Renal cortex interstitium (tissue), 11 donors: ENCODE measurements around the gene NATD1. TPM values are rescaled to one million over a fixed set of nuclear protein-coding genes. Genes with fewer than 3 reads are reported as not detected.

Source experiments
- DNase-seq, 11 donors: peaks; one replicate each; pipeline ENCODE4 v3.0.0-alpha.2; 2013; ENCODE audit warnings: low read depth in 9 of 11, low spot score in 4 of 11; ENCODE audit errors: extremely low read depth in 1 of 11
- polyA plus RNA-seq, 3 donors: library from polyadenylated mRNA; unstranded; fragments of 120-200 nt; gene quantifications; one replicate each; pipeline ENCODE4 v1.2.1, GENCODE V29; 2013; ENCODE audit not compliant: insufficient read length in 3 of 3

The NATD1 gene
- polyA plus RNA-seq, 3 donors: 11.9 to 14.9 (median 13.1) TPM

DNA sequence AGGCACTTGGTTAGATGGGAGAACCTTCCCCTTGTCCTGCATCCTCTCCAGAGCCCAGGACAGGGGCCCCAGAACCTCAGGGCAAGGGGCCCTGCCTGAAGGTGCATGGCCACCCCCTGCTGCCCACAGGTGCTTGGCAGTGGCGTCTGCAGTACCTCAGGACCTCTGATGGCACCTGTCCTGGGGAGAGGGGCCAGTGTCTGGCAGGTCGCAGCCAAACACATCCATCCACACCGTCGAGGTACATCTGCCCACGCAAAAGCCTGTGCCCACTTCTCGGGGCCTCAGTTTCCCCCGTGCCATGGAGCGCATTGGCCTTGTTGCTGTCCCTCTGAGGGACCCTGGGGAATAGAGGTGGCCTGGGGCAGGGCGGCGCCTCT is 40.6 kb upstream of the NATD1 start:
- no peak for DNase-seq

DNA sequence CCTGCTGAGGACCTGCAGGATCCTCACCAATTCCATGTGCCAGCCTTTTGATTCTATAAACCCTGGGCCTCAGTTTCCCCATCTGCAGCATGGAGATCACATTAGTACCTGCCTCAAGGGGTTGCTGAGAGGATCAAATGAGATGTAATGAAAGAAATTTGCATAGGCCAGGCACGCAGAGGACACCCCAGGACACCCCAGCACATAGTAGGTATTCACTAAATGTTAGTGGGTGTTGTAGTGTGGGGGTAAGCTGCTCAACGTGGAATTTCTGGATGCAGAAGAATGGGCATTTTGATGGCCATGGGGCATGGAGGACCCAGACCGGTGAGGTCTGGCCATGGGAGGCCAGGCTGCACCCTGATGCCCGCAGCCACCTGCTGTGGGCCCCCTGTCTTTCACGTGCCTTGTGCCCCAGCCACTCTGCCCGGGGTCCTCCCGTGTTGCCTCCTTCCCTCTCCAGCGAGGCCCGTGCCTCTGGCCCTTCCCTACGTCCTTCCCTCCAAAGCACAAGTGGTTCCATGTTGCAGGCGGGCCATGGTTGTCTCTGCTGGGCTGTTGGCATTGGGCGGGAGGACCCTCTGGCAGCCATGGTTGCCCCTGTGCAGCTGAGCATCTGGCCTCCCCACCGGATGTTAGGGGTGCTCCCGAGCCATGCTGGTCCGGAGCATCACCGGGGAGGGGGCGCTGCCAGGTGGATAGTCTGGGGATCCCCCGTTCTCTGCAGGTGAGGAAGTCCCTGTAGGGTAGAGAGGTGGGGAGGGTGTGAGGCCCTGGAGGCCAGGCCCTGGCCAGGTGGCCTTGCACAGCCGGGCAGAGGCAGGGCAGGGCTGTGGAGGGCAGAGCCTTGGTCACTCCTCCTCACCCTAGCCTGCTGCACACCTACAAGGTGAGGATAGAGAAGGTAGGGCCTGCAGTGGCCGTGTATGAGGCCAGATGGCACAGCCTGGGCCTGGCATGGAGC is 39.9 kb upstream of the NATD1 start:
- no peak for DNase-seq

DNA sequence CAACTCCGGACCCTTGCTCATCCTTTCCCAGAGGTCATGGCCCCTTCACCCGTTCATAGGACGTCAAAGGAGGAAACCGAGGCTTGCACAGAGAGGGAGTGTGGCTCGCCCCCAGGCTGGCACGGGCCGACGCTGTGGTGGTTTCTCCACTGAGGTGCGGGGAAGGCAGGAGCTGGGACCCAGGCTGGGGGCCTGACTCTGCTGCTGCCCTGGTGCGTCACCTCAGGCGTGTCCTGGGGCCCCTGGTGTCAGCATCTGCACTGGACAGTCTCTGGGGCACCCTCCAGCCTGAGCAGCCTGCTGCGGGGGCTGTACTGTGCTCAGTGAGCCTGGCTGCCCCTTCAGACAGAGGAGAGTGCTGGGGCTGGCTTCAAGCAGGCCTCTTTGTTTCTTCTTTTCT is 38.7 kb upstream of the NATD1 start:
- DNase-seq: no peak

DNA sequence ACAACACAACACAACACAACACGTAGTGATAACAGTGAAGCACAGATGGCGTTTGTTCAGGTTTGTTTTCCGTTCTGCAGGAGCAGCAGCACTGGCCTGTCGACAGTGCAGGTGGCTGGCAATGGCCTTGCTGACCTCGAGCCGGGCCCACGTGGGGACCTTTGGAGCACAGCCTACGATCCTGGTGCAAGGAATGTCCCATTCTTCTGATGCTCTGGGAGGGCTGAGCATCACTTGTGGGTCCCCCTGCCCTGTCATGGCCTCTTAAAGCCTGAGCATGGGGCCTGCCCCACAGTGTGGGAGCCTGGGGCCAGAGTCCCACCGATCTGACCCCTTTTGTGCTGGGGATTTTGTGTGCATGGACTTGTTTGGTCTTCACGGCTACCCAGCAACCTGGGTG is 38.1 kb upstream of the NATD1 start:
- DNase-seq: no peak

DNA sequence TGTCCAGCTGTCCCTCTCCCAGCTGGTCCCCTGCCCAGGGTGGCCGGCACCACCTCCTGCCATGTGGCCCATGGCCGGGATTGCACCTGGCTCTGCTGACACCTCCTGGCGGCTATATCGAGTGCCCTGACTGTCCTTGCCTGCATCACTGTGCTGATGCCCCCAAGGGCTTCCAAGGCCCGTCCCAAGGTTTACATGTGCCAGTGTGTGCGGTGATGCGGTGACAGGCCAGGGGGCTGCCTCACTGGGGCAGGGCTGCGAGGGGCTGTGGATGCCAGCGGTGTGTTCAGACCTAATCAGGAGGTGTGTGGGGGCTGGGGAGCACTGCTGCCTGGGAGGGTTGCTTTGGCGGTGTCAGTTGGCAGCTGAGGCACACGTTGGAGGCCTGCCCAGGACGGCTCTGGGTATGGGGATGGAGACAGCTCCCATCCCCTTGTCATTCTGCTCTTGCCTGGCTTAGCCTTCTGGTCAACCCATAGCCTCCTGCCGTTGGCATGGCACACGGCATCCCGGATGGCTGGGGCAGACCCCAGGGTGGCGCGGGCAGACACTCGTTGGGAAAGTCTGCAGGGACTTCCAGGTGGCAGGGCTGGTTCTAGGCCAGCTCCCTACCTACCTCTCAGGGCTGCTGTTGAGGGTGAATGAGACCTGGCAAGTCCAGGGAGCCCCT is 36.8 kb upstream of the NATD1 start:
- DNase-seq: no peak

DNA sequence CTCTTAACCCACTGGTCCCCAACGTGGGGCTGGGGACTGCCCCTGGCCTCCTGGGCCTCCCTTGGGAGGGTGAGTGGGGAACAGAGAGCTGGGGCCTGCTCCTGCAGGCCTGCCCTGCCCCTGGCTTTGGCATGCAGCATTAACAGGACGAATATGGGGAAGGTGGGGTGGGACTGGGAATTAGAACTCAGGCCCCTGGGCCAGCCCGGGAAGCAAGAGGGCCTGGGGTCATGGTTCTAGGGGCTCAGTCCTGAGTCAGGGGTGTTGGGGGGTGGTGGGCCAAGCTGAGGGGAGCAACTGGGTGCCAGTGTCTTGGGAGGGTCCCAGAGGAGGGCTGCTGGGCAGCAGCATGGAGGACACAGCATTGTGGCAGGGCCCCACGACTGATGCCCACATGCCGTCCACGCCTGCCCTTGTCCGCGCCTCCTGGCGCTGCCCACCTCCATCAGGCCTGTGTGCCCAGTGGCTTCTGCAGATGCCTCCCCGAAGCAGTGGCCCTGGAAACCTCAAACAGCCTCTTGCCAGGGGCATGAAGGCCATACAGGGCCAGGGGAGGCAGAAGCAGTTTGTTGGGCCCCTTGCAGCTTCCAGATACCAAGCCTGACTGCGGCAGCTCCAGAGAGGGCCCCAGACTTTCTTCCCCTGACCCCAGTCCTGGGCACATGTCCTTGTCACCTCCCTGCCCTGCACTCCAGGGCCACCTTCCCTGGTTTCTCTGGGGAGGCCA is 36.1 kb upstream of the NATD1 start:
- DNase-seq: no peak

DNA sequence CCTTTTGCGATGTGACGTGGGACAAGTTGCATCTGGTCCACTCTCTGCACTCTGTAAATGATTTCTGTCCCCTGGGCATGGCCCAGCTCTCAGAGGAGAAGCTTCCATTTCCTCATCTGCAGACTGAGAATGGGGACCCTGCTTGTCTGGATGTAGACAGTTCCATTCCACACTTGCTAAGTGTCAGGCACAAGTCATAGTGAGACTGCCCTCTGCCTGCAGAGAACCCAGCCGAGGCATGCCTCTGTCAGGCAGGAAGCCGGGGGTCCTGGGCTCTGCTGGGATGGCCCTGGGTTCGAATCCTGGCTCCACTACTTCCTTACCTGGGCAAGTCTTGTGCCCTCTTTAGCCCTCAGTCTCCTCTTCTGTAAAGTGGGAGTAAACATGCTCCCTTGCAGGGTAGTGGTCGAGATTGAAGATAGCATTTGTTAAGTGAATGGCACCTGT is 35.4 kb upstream of the NATD1 start:
- DNase-seq: no peak

DNA sequence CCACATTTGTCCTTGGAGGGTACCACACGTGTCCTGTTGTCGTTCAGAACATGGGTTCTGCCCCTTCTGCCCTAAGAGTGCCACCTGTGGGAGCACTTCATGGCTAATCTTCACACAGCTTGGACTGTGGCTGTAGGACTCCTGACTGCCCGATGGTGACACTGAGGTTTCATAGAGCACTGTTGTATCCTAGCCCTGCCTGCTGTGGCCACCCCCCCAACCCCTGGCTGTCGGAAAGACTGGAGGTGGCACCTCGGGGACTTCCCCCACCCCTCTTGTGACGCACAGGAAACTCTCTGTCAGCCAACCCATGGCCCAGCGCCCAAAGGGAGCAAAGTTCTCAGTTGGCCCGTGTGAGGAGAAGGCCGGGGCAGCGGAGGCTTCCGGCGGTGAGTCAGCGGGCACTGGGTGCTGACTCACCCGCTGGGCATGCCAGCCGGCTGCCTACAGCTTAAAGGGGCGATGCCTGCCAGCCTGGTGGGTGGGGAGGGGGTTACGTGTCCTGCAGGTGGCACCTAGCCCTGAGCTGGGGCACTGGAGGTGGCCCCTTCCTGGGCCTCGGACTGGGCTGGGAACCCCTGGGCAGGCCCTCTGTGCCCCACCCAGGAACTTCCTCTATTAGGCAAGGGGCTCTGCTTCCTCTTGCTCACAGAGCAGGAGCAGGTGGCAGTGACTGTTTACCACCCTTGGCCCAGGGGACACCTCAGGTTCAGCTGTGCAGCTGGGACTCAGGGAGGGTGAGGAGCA is 34.7 kb upstream of the NATD1 start:
- DNase-seq: peak in 3 of 11 donors; percentile 57 to 74 (median 63)

DNA sequence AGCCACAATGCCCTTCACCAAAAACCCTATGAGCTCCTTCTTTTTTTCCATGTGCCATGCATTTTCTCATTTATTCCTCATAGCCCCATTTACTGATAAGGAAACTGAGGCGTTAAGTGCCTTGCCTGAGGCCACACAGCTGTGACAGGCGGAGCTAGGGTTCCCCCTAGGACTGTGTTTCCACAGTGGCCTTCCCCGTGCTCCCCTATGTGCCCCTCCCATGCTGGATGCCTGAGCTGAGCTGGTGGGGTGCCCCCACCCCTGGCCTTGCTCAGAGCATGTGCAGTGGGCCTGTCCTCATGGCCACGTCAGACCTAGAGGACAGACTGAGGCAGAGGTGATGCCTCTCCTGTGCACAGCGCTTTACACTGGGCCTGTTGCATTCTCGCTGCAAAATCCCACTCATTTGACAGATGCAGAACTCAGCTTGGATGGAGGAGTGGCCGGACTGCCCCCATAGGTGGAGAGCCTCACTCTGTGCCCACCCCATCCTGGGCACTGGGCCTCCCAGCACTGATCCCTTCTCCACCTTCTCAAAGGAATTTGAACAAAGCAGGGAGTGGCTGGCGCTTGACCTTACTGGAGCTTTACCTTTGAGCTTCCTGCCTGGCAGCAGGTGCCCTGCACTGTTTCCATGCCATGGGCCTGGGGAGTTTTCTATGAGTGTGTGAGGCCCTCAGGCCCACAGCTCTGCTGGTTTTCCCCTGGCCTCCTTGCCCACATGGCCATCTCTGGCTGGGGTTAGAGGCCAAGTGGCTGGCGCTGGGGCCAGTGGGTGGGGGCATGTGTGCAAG is 33.9 kb upstream of the NATD1 start:
- no peak for DNase-seq

DNA sequence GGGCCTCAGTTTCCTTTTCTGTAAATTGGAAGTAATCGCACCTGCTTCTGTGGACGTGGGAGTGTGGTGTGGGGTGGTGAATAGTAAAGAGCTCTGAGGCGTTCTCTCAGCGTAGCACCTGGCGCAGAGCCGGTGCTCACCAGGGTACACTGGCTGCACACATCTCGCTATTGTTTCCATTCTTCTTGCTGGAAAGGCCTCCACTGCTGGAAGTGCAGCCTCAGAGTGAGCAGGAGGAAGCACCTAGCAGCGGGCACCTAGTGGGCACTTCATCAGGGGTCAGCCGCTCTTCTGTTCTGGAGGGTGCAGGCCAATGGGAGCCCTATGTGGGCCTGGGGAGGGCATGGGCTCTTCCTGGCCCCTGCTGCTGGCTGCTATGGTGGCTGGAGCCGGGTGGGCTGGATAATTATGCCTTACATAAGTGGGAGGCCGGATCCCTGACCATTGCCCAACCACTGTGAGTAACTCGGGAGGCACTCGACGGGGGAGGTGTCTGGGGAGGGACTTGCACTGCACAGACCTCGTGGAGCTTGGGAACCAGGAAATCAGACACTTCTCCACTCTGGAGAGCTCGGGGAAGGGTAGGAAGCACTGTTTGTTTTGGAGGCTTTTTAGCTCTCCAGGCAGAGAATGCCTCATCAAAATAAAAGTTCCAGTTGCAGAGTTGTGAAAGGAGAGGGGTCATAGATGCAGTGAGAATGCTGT is 33.0 kb upstream of the NATD1 start:
- DNase-seq: peak in 10 of 11 donors; percentile 54 to 87 (median 78)

DNA sequence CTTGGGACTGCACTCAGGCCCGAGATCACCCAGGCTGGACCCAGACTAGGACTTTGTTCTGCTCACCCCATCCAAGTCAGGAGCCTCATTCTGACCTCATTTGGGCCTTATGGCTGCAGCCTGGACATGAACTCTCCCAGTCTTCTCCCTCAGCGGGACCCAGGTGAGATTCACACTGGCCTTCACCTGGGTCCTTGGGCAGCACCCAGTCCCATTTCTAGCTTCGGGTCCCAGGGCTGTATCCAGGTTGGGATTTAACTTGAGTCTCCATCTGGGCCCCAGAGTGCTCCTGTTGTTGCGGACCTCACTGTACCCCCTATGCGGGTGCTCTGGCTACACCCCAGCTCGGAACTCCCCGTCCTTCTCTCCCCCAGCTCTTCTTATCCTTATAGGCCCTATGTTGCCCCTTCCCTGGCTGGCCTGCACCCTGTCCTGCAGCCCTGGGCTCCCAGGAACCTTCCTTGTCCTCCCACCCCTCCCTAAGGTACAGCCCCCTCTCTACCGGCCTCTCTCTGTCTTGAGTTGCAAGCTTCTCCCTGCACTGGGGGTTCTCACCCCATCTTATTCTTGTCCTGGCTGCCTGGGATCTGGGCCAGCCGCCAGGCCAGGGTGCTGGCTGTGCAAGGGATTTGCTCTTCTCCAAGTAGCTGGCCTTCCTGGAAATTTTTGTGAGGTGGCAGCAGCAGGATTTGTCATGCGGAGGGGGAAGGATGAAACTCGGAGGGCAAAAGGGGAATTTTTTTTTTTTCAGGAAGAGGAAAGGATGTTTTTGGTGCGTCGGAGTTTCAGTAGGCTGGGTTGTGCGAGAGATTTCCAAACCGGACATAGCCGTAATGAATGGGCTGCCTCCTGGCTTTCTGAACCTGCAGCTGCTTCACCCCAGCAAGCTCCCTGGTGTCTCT is 32.2 kb upstream of the NATD1 start:
- no peak for DNase-seq

DNA sequence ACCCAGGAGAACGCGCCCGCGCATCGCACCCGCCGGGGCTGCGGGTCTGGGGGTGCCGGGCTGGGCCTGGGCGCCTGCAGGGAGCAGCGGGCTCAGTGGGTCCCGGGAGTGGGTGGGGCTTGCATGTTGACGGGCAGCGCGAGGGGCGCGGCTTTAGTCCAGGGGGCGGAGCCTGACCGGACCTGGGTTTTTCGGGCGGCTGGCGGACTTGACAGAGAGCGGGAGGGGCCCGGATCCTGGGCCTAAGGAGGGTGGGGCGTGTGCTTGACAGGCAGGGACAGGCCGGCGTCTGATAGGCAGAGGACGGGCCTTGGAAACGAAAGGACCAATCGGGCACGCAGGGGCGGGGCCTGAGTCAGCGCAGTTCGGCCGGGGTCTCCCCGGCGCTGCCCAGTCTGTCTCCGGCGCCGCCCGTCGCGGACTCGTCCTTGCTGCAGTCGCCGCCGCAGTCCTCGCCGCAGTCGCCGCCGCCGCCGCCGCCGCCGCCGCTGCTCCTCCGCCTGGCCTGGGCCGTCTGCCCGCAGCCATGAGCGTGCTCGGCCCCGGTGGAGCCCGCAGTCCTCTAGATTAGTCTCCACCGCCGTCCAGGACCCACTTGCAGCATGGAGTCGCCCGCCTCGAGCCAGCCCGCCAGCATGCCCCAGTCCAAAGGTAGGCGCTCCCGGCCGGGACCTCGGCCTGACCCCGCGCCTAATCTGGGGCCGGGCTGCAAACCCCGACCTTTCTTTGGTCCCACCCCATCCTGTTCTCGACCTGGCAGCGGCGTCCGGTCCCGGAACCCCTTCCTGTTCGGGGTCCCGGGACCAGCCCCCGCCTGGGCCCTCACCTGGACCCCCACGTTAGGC is 31.3 kb upstream of the NATD1 start, which contains the start of gene MAP2K3:
TSS of gene MAP2K3 (plus strand) at position 393 of the 845 bp plus-strand sequence. CDS start at position 603, 210 bp downstream.
- DNase-seq: peak; percentile 86 to 98 (median 97)

DNA sequence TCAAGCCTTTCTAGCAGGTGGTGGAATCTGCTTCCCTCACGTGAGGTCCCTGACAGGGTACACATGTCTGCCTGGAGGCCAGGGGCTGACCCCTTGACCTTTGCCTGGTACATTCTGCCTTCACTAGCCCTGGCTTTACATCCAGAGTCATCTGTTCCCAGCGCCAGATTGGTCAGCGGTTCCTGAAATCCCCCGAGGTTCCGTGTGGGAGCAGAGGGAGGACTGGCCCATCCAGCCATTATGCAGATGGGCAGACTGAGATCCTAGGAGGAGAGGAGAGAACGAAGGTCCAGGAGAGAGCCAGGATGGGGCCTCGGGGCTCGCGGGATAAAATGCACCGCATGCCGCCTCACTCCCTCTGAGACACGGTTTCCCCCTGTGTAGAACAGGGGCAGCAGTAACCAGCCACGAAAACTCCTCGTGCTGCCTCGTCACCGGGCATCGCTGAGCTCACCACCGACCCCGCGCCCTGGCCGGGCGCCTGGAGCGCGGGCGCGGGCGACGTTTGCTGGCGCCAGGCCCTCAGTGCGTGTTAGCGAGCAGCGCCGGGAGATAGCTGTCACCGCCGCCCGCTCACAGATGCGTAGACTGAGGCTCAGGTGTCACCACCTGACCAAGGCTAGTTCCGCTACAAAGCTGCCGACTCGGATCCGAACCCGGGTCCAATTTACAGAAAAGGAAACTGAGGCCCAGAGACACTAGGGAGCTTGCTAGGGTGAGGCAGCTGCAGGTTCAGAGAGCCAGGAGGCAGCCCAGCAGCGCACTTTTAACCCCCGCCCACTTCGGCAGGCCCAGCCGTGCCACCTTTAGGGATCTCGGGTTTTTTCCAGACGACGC is 30.5 kb upstream of the NATD1 start:
- DNase-seq: no peak

DNA sequence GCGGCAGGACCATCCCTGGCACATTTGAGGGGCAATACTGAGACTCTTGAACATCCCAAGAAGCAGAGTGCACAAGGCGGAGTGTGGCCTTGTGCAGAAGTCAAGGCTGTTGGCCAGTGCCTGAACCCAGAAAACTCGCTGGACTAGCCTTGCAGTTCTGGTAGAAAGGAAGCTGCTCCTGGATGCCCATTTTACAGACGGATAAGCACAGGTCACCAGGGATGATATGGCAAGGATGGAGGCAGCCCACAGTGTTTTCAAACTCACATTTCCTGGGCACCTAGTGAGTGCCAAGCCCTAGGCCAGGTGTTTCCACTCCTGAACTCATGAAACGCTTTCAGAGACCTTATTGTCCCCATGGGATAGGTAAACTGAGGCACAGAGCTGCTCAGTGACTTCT is 29.6 kb upstream of the NATD1 start:
- DNase-seq: no peak

DNA sequence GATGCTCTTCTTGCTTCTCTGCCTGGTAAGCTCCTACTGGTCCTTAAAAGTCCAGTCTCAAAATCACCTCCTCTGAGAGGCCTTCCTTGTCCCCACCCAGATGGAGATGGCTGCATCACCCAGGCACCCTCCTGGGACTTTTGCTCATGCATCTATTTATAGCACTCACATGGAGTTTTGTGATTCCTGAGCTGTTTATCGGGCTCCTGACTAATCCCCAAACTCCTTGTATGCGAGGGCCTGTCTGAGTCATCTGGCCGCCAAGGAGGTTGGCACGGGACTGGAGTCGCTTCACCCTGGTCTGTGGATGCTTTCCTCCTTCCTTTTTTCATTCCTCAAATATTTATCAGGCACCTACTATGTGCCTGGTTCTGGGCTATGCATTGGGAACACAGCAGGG is 29.0 kb upstream of the NATD1 start:
- no peak for DNase-seq
